Kidney capillary endothelial cell (primary cell): ENCODE data around the gene ANKRD55.

Source experiments
- DNase-seq: peaks from one replicate; pipeline ENCODE4 v3.0.0-alpha.2; 2018; ENCODE audit warnings: low spot score

The ANKRD55 gene

GRCh38 chr5:56077796-56078233 is 155.3 kb downstream of the ANKRD55 start:
- no peak for DNase-seq

DNA sequence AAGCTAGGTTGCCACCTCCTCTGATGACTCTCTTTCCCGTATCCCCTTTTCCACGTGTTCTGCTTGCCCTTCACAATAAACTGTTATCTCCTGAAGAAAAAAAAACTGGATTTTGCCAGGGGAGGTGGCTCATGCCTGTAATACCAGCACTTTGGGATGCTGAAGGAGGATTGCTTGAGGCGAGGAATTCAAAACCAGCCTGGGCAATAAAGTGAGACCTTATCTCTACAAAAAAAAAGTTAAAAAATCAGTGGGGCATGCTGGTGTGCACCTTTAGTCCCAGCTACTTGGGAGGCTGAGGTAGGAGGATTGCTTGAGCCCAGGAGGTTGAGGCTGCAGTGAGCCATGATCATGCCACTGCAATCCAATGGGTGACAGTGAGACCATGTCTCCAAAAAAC is 156.6 kb downstream of the ANKRD55 start:
- no peak for DNase-seq

DNA sequence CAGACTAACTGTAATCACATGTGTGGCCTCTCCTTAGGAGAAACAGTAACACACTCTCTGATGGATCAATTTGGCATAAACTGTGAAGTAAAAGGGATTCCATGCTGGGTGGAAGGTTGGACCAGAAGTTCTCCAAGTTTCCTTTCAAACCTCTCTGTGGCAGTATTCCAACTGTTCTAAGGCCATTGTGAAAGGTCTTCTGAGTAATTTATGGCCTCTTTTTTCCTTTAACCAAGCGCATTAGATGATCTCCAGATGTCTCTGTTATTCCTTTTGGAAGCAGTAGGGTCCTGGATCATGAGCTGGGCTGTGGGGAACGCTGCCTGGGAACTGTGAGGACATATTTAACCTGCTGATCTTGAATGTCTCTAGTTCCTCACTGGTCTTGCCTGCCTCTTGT is 157.8 kb downstream of the ANKRD55 start:
- no peak for DNase-seq

GRCh38 chr5:56072863-56073766 is 160.0 kb downstream of the ANKRD55 start:
- no peak for DNase-seq

DNA sequence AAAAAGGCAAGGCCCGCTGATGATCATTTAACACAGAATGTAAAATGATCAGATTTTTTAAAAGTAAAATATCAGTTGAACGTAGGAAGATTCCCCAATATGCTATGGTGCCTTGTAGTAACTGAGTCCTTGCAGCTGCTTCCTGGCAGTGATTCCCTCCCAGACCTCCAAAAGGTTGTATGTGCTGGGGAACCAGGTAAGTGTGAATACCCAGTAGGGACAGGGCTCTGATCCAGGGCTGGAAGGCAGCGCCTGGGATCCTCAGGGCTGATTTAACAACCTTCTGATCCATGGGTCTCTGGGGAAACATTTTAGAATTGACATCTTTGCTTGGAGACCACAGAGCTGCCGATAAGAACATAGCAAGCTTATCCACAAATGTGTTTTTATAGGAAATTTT is 161.7 kb downstream of the ANKRD55 start:
- no peak for DNase-seq

DNA sequence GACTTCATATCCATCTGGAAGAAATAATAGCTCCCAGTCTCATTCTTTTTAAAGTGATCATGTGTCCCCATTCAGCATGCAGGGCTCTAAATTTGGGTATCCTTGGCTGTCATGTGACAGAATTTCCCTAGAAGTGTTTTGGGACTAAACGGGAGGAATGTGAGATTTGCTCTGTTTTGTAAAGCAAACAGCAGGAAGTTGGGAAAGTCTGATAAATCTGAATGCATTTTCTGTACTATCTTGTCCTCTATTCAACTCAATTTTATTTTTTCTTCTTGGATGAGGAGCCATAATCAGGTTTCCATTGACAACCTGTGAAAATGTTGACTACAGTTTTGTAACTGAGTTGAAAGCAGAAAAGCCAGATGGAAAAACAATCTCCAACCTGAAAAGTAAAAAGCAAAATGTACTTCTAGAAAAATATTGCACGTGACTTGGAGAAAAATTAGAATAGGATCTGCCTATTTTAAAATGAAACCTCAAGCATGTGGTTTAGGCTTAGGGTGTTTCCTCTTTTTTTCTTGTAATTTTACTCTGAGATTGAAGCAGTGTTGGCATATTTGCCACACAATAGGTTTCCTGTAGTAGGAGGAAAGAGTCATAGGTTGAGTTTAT is 162.2 kb downstream of the ANKRD55 start:
- no peak for DNase-seq

DNA sequence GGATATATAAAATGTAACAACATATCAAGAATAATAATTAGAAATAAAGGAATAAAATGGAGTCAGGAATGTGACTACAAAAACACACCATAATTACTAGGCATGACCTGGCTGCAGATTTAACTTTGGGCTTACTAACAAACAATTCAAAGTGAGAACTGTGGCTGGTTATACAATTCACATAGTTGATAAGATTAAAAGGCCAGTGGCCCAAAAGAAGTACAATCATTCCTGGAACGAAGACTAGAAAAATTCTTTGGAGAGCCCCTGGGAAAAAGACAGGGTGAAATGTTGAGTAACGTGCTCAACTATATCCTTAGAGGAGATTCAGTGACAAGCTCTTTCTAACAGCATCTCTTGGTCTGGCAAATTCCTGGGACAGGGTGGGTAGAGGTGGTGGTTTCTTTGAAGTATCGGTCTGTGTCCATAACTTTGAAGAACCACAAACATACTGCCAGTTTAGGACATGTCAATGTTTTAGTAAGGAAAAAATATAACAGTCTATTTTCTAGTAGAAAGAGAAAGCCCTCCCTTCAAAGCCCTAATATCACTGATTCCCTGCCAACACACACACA is 163.4 kb downstream of the ANKRD55 start:
- no peak for DNase-seq

GRCh38 chr5:56066931-56067450 is 166.1 kb downstream of the ANKRD55 start:
- DNase-seq: no peak

DNA sequence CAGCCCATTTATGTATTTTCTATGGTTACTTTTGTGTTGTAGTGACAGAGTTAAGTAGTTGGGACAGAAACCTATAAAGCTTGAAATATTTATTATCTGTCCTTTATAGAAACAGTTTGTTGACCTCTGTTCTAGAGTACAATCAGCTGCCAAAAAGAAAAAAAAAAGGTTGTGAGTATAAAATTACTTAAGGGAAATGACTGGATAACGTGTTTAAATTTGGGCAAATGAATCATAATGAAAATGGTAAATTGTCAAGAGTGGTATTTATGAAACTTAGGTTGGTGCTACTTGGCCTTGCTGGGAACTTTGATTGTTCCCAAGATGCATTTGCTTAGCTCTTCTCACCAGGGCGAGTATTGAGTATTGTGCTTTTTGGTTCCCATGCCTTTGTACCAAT is 168.1 kb downstream of the ANKRD55 start:
- DNase-seq: no peak

DNA sequence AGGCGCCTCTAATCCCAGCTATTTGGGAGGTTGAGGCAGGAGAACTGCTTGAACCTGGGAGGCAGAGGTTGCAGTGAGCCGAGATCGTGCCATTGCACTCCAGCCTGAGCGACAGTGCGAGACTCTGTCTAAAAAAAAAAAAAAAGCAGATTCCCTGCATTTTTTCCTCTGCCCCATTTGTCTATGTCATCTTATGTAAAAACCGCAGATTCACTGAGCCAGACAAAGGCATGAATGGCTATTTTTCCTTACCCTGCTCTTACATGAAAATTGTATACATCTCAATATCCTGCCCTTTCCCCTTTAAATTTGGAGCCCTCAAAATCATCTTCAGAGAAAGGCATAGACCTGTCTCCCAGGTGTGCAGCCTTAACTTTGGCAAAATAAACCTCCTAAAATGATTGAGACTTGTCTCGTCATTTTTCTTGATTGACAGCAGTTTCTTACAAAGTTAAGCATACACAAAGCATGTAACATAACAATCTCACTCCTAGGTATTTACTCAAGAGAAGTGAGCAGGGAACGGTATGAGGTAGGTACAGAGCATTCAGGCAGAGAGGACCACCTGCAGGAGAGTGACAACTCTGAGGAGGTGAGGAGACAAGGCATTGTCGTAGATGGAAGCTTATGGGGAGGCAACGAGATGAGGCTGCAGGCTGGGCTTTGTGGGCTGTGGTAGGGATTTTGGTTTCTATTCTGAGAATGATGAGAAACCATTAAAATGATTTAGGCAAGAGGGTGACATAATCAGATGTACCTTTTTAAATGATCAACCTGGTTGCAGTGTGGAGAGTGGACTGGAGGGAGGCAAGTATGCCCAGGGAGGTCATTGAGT is 172.6 kb downstream of the ANKRD55 start:
- no peak for DNase-seq

- DNase-seq: no peak
Observed at GRCh38 chr5:56059854-56060253, 173.3 kb downstream of the ANKRD55 start.

DNA sequence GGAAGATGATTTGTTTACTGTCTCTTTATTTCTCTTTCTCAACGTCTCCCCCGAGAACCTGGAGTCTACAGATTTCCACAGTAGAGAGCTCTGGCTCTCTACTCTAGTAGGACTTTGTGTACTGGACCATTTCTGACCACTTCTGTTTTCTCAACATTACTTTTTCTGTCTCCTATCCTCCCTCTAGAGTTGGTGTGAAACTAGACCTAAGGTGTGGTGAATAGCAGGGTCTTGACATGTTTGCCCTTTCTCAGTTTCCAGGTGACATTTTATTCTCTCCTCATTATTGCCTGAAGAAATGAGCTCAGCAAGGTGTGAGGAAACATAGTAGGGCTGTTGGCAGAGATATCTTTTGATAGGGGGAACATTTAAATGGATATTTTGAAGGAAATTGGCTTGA is 176.3 kb downstream of the ANKRD55 start:
- no peak for DNase-seq

- DNase-seq: no peak
Observed at GRCh38 chr5:56055859-56056258, 177.3 kb downstream of the ANKRD55 start.

- no peak for DNase-seq
Observed at GRCh38 chr5:56055287-56055686, 177.8 kb downstream of the ANKRD55 start.

- no peak for DNase-seq
Observed at GRCh38 chr5:56054666-56055065, 178.5 kb downstream of the ANKRD55 start.

DNA sequence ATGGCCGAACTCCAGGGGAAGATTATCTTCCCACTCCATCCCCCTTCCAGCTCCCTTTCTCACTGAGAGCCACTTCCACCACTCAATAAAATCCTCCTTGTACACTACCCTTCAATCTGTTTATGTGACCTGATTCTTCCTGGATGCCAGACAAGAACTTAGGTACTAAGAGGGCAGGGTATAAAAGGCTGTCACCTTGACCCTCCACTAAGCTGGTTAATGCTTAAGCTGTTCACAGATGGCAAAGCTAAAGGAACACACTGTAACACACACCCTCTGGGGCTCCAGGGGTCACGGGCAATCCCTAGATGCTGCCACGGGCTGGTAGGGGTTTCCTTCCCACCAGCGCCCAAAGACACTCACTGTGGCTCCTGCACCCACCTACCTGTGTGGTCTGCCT is 179.8 kb downstream of the ANKRD55 start:
- DNase-seq: no peak

GRCh38 chr5:56052735-56053134 is 180.4 kb downstream of the ANKRD55 start:
- no peak for DNase-seq

DNA sequence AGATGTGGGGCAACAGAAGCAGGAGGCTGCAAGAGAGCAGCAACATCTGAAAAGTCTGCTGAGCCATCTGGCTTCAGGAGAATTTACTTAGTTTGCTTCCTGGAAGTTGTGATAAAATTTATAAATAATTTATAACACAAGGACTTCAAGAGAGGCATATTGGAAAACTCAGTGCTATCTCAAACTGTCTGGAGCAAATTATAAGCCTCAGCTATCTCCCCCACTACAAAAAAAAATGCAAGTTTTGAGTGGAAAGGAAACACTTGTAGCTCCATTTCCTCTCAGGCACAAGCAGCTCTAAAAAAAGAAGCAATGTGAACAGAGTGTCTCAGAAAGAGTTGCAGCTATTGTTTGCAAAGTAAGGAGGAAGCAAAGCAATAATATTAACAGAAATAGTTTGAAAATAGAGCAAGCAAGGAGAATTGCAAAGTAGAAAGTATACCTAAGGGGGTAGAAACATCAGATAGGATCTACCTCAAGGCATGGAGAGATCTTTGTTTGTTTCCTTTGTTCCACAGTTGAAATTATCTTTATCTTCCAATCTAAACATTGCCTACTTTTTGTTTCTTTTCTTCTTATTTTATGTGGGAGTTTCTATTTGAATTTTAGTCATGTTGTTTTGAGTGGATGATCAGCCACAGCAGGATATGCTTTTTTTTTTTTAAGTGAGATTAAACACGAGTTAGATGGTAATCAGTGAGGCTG is 182.4 kb downstream of the ANKRD55 start:
- DNase-seq: peak; percentile 35
